Measurements from ENCODE around the gene TTLL11. TPM values are rescaled to one million over a fixed set of nuclear protein-coding genes. Genes with fewer than 3 reads are reported as not detected.

Gene TTLL11
- total and polyA plus RNA-seq, 4 donors = 12.3 to 21.1 (median 19.1) TPM

GRCh38 chr9:121954477-121955140, 138.5 kb downstream of the TTLL11 start:
- DNase-seq (ENCODE audit: low read depth in 4 of 6, low spot score in 6 of 6) = peak in 2 of 6 donors; percentile 27 to 28
- peaks cover 22% of the 10 kb centered on the region for H3K4me1 ChIP-seq (ENCODE audit: control insufficient read depth, insufficient read depth, low read length)
- H3K27me3 ChIP-seq (ENCODE audit: control insufficient read depth, insufficient read depth, low read length) = no peaks in the 10 kb centered on the region
- no peak overlapping the region for H3K27ac ChIP-seq (ENCODE audit: low read depth, low read length)
- H3K36me3 ChIP-seq (ENCODE audit: control insufficient read depth, insufficient read depth, low read length) = peaks cover 7% of the 10 kb centered on the region
- WGBS (ENCODE audit: insufficient coverage) = 53% methylated on average over 2 of the region's 7 CpGs
- no peaks in the 10 kb centered on the region for H3K9me3 ChIP-seq (ENCODE audit: control insufficient read depth, insufficient read depth, low read length)
- no peak overlapping the region for H3K4me3 ChIP-seq (ENCODE audit: low read depth, low read length)

DNA sequence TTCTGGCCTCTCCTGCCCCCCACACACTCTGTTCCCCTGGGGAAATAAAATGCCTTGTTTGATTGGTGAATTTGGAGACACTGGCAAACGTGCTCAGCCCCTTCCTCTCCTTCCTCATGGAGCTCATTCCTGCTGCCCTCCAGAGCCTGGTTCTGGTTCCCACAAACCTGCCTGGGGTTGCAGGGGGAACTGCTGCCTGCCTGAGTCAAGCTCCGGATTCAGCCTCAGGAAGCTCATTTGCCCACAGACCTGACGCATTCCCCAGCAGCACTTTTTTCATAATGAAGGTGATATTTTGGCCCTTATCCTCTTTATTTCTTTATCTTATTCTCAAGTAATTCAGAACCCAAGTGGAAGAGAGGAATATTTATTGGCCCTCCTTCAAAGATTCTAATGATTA, 140.5 kb downstream of the TTLL11 start:
- H3K36me3 ChIP-seq (ENCODE audit: control insufficient read depth, insufficient read depth, low read length) = peaks cover 4% of the 10 kb centered on the region
- no peaks in the 10 kb centered on the region for H3K9me3 ChIP-seq (ENCODE audit: control insufficient read depth, insufficient read depth, low read length)
- WGBS (ENCODE audit: insufficient coverage) = 40% methylated on average over 1 of the region's 3 CpGs
- H3K4me1 ChIP-seq (ENCODE audit: control insufficient read depth, insufficient read depth, low read length) = peaks cover 22% of the 10 kb centered on the region
- H3K4me3 ChIP-seq (ENCODE audit: low read depth, low read length) = no peak overlapping the region
- no peaks in the 10 kb centered on the region for H3K27me3 ChIP-seq (ENCODE audit: control insufficient read depth, insufficient read depth, low read length)
- no peak for DNase-seq (ENCODE audit: low read depth in 4 of 6, low spot score in 6 of 6)
- no peak overlapping the region for H3K27ac ChIP-seq (ENCODE audit: low read depth, low read length)

DNA sequence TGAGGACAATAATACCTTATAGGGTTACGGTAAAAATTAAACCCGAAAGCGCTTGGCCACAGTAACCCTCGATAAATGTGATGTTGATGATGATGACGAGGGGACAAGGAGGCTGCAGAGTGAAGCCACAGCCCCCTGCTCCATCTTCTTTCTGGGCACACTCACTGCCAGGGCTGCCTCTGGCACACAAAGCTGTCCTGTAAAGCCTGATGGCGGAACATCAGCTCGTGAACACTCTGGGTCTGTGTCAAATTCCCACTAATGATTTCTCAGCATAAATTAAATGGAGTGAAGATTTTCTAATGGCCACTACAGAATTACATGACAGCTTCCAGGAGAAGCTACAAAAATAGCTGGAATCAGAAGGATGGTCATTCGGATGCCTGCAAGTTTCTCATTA, 142.2 kb downstream of the TTLL11 start:
- no peaks in the 10 kb centered on the region for H3K36me3 ChIP-seq (ENCODE audit: control insufficient read depth, insufficient read depth, low read length)

GRCh38 chr9:121950441-121950840, 142.7 kb downstream of the TTLL11 start:
- Histone ChIP-seq H3K4me1 (ENCODE audit: control insufficient read depth, insufficient read depth, low read length) (peaks cover 11% of the 10 kb centered on the region), H3K4me3 (ENCODE audit: low read depth, low read length) (no peak overlapping the region), H3K27ac (ENCODE audit: low read depth, low read length) (no peak overlapping the region), H3K9me3 (ENCODE audit: control insufficient read depth, insufficient read depth, low read length) (no peaks in the 10 kb centered on the region), H3K27me3 (ENCODE audit: control insufficient read depth, insufficient read depth, low read length) (no peaks in the 10 kb centered on the region), H3K36me3 (ENCODE audit: control insufficient read depth, insufficient read depth, low read length) (no peaks in the 10 kb centered on the region)
- 88% methylated on average over 5 of the region's 9 CpGs for WGBS (ENCODE audit: insufficient coverage)
- DNase-seq (ENCODE audit: low read depth in 4 of 6, low spot score in 6 of 6) = no peak

More for the DNA sequence above, 142.2 kb downstream of the TTLL11 start:
- Histone ChIP-seq H3K9me3 (ENCODE audit: control insufficient read depth, insufficient read depth, low read length) (no peaks in the 10 kb centered on the region), H3K4me3 (ENCODE audit: low read depth, low read length) (no peak overlapping the region), H3K4me1 (ENCODE audit: control insufficient read depth, insufficient read depth, low read length) (peaks cover 11% of the 10 kb centered on the region), H3K27me3 (ENCODE audit: control insufficient read depth, insufficient read depth, low read length) (no peaks in the 10 kb centered on the region), H3K27ac (ENCODE audit: low read depth, low read length) (no peak overlapping the region)
- DNase-seq (ENCODE audit: low read depth in 4 of 6, low spot score in 6 of 6) = peak in 2 of 6 donors; percentile 33 to 56
- 67% methylated on average over 5 of the region's 8 CpGs for WGBS (ENCODE audit: insufficient coverage)

DNA sequence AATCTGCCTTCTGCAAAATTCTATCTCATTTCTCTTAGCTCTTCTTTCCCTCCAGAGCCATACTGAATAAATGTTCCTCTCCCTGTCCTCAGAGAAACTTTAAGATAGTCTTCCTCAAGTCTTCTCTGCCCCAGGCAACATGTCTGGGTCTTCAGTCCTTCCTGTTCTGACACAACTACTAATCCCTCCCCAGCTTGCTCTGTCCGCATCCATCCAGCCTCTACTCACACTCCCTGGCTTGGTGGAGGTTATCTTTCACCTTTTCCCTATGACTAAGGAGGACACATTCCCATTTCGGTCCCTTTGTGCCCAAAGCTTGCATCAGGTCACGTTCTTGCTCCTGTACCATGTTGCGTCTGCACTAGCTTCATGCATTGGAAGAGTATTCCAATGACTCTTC, 143.3 kb downstream of the TTLL11 start:
- 94% methylated on average over 3 of the region's 4 CpGs for WGBS (ENCODE audit: insufficient coverage)
- H3K36me3 ChIP-seq (ENCODE audit: control insufficient read depth, insufficient read depth, low read length) = no peaks in the 10 kb centered on the region
- no peak overlapping the region for H3K4me3 ChIP-seq (ENCODE audit: low read depth, low read length)
- H3K4me1 ChIP-seq (ENCODE audit: control insufficient read depth, insufficient read depth, low read length) = peaks cover 10% of the 10 kb centered on the region
- H3K9me3 ChIP-seq (ENCODE audit: control insufficient read depth, insufficient read depth, low read length) = no peaks in the 10 kb centered on the region
- DNase-seq (ENCODE audit: low read depth in 4 of 6, low spot score in 6 of 6) = no peak
- H3K27ac ChIP-seq (ENCODE audit: low read depth, low read length) = no peak overlapping the region
- H3K27me3 ChIP-seq (ENCODE audit: control insufficient read depth, insufficient read depth, low read length) = no peaks in the 10 kb centered on the region

DNA sequence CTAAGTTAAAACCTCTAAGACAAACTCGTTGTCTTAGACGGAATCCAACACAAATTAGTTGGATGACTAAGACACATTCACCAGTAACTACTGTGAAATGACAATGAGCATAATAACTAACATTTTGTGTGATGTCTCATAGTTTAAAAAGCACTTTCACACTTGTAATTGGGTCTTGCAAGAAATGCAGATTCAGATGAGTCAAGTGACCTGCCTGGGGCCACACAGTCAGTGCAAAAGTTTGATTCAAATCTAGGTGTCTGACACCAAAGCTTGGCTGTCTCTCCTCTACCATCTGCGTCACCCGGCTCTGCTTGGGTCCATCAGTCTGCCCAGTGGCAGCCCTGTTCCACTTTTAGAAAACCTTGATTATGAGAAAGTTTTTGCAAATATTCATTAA, 143.7 kb downstream of the TTLL11 start:
- no peak for DNase-seq (ENCODE audit: low read depth in 4 of 6, low spot score in 6 of 6)
- Histone ChIP-seq H3K36me3 (ENCODE audit: control insufficient read depth, insufficient read depth, low read length) (no peaks in the 10 kb centered on the region), H3K4me1 (ENCODE audit: control insufficient read depth, insufficient read depth, low read length) (peaks cover 9% of the 10 kb centered on the region), H3K27ac (ENCODE audit: low read depth, low read length) (no peak overlapping the region), H3K27me3 (ENCODE audit: control insufficient read depth, insufficient read depth, low read length) (no peaks in the 10 kb centered on the region), H3K9me3 (ENCODE audit: control insufficient read depth, insufficient read depth, low read length) (no peaks in the 10 kb centered on the region), H3K4me3 (ENCODE audit: low read depth, low read length) (no peak overlapping the region)
- WGBS (ENCODE audit: insufficient coverage) = no CpG with 5 or more reads among the region's 4 CpGs

DNA sequence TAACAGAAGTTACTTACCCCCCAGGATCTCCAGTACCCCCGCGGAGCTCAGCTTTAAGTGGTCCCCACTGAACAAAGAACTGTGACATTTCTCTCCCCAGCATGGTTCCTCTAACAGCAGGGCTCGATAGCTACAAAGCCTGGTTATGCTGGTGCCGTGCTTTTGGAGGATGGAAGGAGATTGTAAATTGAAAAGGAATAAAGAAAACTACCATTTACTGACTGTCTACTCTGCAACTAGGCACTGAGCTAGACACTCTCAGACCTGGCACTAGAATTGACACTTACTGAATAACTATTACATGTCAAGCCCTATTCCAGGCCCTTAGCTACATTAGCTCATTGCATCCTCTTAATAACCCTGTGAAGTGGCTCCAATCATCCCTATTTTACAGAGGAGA, 145.3 kb downstream of the TTLL11 start:
- Histone ChIP-seq H3K36me3 (ENCODE audit: control insufficient read depth, insufficient read depth, low read length) (no peaks in the 10 kb centered on the region), H3K4me3 (ENCODE audit: low read depth, low read length) (no peak overlapping the region), H3K4me1 (ENCODE audit: control insufficient read depth, insufficient read depth, low read length) (peaks cover 6% of the 10 kb centered on the region), H3K27me3 (ENCODE audit: control insufficient read depth, insufficient read depth, low read length) (no peaks in the 10 kb centered on the region), H3K27ac (ENCODE audit: low read depth, low read length) (no peak overlapping the region), H3K9me3 (ENCODE audit: control insufficient read depth, insufficient read depth, low read length) (no peaks in the 10 kb centered on the region)
- no CpG with 5 or more reads among the region's 4 CpGs for WGBS (ENCODE audit: insufficient coverage)
- DNase-seq (ENCODE audit: low read depth in 4 of 6, low spot score in 6 of 6) = peak in 2 of 6 donors; percentile 25 to 72

GRCh38 chr9:121946465-121946864, 146.6 kb downstream of the TTLL11 start:
- no peaks in the 10 kb centered on the region for H3K36me3 ChIP-seq (ENCODE audit: control insufficient read depth, insufficient read depth, low read length)
- H3K27me3 ChIP-seq (ENCODE audit: control insufficient read depth, insufficient read depth, low read length) = no peaks in the 10 kb centered on the region
- WGBS (ENCODE audit: insufficient coverage) = 83% methylated on average over 3 of the region's 5 CpGs
- H3K9me3 ChIP-seq (ENCODE audit: control insufficient read depth, insufficient read depth, low read length) = no peaks in the 10 kb centered on the region
- no peak overlapping the region for H3K27ac ChIP-seq (ENCODE audit: low read depth, low read length)
- no peak overlapping the region for H3K4me3 ChIP-seq (ENCODE audit: low read depth, low read length)
- H3K4me1 ChIP-seq (ENCODE audit: control insufficient read depth, insufficient read depth, low read length) = peaks cover 6% of the 10 kb centered on the region
- DNase-seq (ENCODE audit: low read depth in 4 of 6, low spot score in 6 of 6) = no peak

GRCh38 chr9:121945849-121946248, 147.3 kb downstream of the TTLL11 start:
- Histone ChIP-seq H3K27me3 (ENCODE audit: control insufficient read depth, insufficient read depth, low read length) (no peaks in the 10 kb centered on the region), H3K9me3 (ENCODE audit: control insufficient read depth, insufficient read depth, low read length) (no peaks in the 10 kb centered on the region), H3K27ac (ENCODE audit: low read depth, low read length) (no peak overlapping the region), H3K4me3 (ENCODE audit: low read depth, low read length) (no peak overlapping the region), H3K36me3 (ENCODE audit: control insufficient read depth, insufficient read depth, low read length) (no peaks in the 10 kb centered on the region), H3K4me1 (ENCODE audit: control insufficient read depth, insufficient read depth, low read length) (peaks cover 6% of the 10 kb centered on the region)
- 83% methylated on average over 1 of the region's 4 CpGs for WGBS (ENCODE audit: insufficient coverage)
- DNase-seq (ENCODE audit: low read depth in 4 of 6, low spot score in 6 of 6) = no peak

DNA sequence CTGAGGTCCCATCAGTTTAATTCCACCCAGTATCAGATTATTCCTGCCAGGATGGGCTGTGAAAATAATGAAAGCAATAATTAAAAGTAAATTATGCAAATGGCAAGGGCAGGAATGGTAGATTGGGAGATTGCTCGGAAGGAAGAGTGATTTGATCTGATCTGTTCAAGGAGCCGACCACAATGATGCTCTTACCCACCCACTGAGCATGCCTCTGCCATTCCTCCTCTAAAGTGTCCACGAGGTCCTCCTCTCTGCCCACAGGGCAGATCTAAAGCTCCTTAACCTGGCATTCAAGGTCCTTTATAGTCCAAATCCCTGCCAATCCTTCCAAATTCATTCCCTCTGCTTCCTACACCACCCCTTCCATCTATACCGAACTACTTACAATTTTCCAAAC, 147.8 kb downstream of the TTLL11 start:
- Histone ChIP-seq H3K4me3 (ENCODE audit: low read depth, low read length) (no peak overlapping the region), H3K36me3 (ENCODE audit: control insufficient read depth, insufficient read depth, low read length) (no peaks in the 10 kb centered on the region), H3K27ac (ENCODE audit: low read depth, low read length) (no peak overlapping the region), H3K9me3 (ENCODE audit: control insufficient read depth, insufficient read depth, low read length) (no peaks in the 10 kb centered on the region), H3K27me3 (ENCODE audit: control insufficient read depth, insufficient read depth, low read length) (no peaks in the 10 kb centered on the region), H3K4me1 (ENCODE audit: control insufficient read depth, insufficient read depth, low read length) (no peaks in the 10 kb centered on the region)
- WGBS (ENCODE audit: insufficient coverage) = 76% methylated on average over 2 of the region's 4 CpGs
- DNase-seq (ENCODE audit: low read depth in 4 of 6, low spot score in 6 of 6) = no peak

Measured in spinal cord (tissue), 10 donors.